K562 (cell line): ENCODE data around the gene RHOT1. TPM values are rescaled to one million over a fixed set of nuclear protein-coding genes. Genes with fewer than 3 reads are reported as not detected.

ENCODE experiments used
- ATAC-seq: fragments of 200-7000 bp; cut with Tn5 transposase; 3 replicates; pipeline ENCODE4 v1.9.1; 2020; ENCODE audit warnings: moderate library complexity
- BruUV-seq: library from RNA; stranded (reverse); fragments of 400-500 nt; replicated peaks from 2 replicates; lab custom pipeline; 2021; lab: Mats Ljungman, UMichigan
- CTCF ChIA-PET: fragments of 300-600 bp; formaldehyde crosslinking; extraction: SDS; loops from one replicate; lab custom pipeline; 2021; ENCODE audit warnings: low intra/inter-chr PET ratio; lab: Yijun Ruan, JAX
- POLR2A ChIA-PET: fragments of 300-600, 350-650 bp; sonication (Branson Sonifier 250); formaldehyde crosslinking; extraction: SDS; loops from one replicate; lab custom pipeline; 2021; ENCODE audit warnings: antibody characterized with exemption, inconsistent platforms; lab: Yijun Ruan, JAX
- DNase-seq, 4 experiments: peaks; one replicate each; pipeline versions ENCODE4 v3.0.0 to v3.0.0-alpha.2; 2011 to 2018; ENCODE audit warnings: low spot score in 3 of 4, mixed read lengths in 3 of 4; ENCODE audit errors: extremely low read depth in 1 of 4
- FAIRE-seq: peaks from 2 replicates; lab custom pipeline; 2011; peaks lifted over from hg19 to GRCh38; lab: Jason Lieb, UNC
- H2AFZ ChIP-seq: 2 replicates; pipeline ENCODE4 v1.6.0; 2011; ENCODE audit warnings: low read depth, low read length, control low read depth, inconsistent platforms
- H3K27ac ChIP-seq: fragments of 200-600 bp; 3 replicates; pipeline ENCODE4 v1.8.0; 2011; ENCODE audit warnings: low read depth, mild to moderate bottlenecking, control low read depth, inconsistent platforms, low read length, moderate library complexity, mixed read lengths; ENCODE audit errors: extremely low read depth
- H3K27me3 ChIP-seq, 2 experiments: fragments of 300-600 bp in 1 of 2; 2 replicates in 1 of 2; 3 replicates in 1 of 2; pipeline versions ENCODE4 v1.6.0 to v1.8.0; 2011; ENCODE audit warnings: inconsistent platforms in 2 of 2, low read length in 2 of 2, mild to moderate bottlenecking in 1 of 2, mixed read lengths in 1 of 2, moderate library complexity in 1 of 2; ENCODE audit not compliant: control insufficient read depth in 2 of 2, insufficient read depth in 2 of 2
- H3K36me3 ChIP-seq: fragments of 300-600 bp; 3 replicates; pipeline ENCODE4 v1.8.0; 2011; ENCODE audit warnings: mild to moderate bottlenecking, low read length, inconsistent platforms; ENCODE audit not compliant: control insufficient read depth, insufficient read depth
- H3K4me1 ChIP-seq, 2 experiments: fragments of 200-600 bp in 1 of 2; replicated peaks in 1 of 2; 2 replicates in 1 of 2; 3 replicates in 1 of 2; pipeline versions ENCODE4 v1.5.1 to v1.8.0; 2011; ENCODE audit warnings: inconsistent platforms in 2 of 2, low read length in 2 of 2, mild to moderate bottlenecking in 1 of 2, mixed read lengths in 1 of 2, moderate library complexity in 1 of 2; ENCODE audit not compliant: control insufficient read depth in 2 of 2, insufficient read depth in 2 of 2
- H3K4me2 ChIP-seq: 2 replicates; pipeline ENCODE4 v1.6.1; 2011; ENCODE audit warnings: low read length, control low read depth, inconsistent platforms, mixed read lengths; ENCODE audit not compliant: insufficient read depth
- H3K4me3 ChIP-seq: fragments of 200-600 bp; sonication (generic), shearing (Covaris generic); 2 replicates; pipeline ENCODE4 v1.5.1; 2016; ENCODE audit warnings: control low read depth, inconsistent platforms
- H3K79me2 ChIP-seq: fragments of 200-600 bp; 3 replicates; pipeline ENCODE4 v1.8.0; 2011; ENCODE audit warnings: low read length, inconsistent platforms; ENCODE audit not compliant: control insufficient read depth, insufficient read depth
- H3K9ac ChIP-seq, 2 experiments: 2 replicates each; pipeline versions ENCODE4 v1.6.0 to v1.6.1; 2011; ENCODE audit warnings: low read depth in 2 of 2, low read length in 2 of 2, control low read depth in 1 of 2, inconsistent platforms in 1 of 2, mild to moderate bottlenecking in 1 of 2, mixed read lengths in 1 of 2; ENCODE audit not compliant: insufficient read depth in 1 of 2
- H3K9me1 ChIP-seq: one replicate; pipeline ENCODE4 v1.6.0; 2011; ENCODE audit warnings: inconsistent platforms, mild to moderate bottlenecking, low read length, moderate library complexity; ENCODE audit not compliant: control insufficient read depth, insufficient read depth
- H3K9me3 ChIP-seq: replicated peaks from 2 replicates; pipeline ENCODE4 v1.5.1; 2011; ENCODE audit warnings: low read depth, low read length, inconsistent platforms; ENCODE audit not compliant: control insufficient read depth, insufficient read depth
- H4K20me1 ChIP-seq: replicated peaks from 2 replicates; pipeline ENCODE4 v1.6.1; 2011; ENCODE audit warnings: low read length, inconsistent platforms, mixed read lengths; ENCODE audit not compliant: control insufficient read depth, insufficient read depth
- CEBPG ChIP-seq, 3 experiments: fragments of 200-800 bp in 1 of 3; sonication (Bioruptor generic) in 1 of 3; sonication (generic) in 1 of 3; formaldehyde crosslinking in 1 of 3; IDR thresholded peaks in 2 of 3; conservative IDR thresholded peaks in 1 of 3; 2 replicates each; pipeline versions ENCODE4 v1.6.1 to v1.8.0; 2016 to 2022; ENCODE audit warnings: missing compliant biosample characterization in 2 of 3, missing genetic modification characterization in 2 of 3, mild to moderate bottlenecking in 1 of 3, missing genetic modification reagents in 1 of 3
- CREB3L1 ChIP-seq: fragments of 450-650 bp; IDR thresholded peaks from 2 replicates; pipeline ENCODE4 v1.6.1; 2014; ENCODE audit warnings: low read depth, mild to moderate bottlenecking, moderate library complexity, borderline replicate concordance
- ETV5 ChIP-seq: sonication (generic); formaldehyde crosslinking; IDR thresholded peaks from 2 replicates; pipeline ENCODE4 v1.4.0; 2020; ENCODE audit warnings: low read depth, mild to moderate bottlenecking, missing genetic modification reagents
- KAT8 ChIP-seq: fragments of 450-650 bp; IDR thresholded peaks from 2 replicates; pipeline ENCODE4 v1.6.1; 2016; ENCODE audit warnings: low read depth, mild to moderate bottlenecking
- SIRT6 ChIP-seq: IDR thresholded peaks from one replicate; pipeline ENCODE4 v1.6.1; 2012; ENCODE audit warnings: low read depth, mild to moderate bottlenecking, control low read depth, inconsistent platforms, low read length, moderate library complexity
- TAF9B ChIP-seq: fragments of 450-650 bp; IDR thresholded peaks from 2 replicates; pipeline ENCODE4 v1.6.1; 2018; ENCODE audit warnings: mild to moderate bottlenecking; ENCODE audit not compliant: partially characterized antibody
- ZC3H4 ChIP-seq: sonication (generic); formaldehyde crosslinking; IDR thresholded peaks from 2 replicates; pipeline ENCODE4 v1.9.0; 2021; ENCODE audit warnings: missing genetic modification reagents, borderline replicate concordance
- in situ Hi-C: fragments of 300-500 bp; cut with MboI; formaldehyde crosslinking; loops from 4 replicates; pipeline ENCODE4 v1.15.0; 2018; ENCODE audit warnings: inconsistent platforms, mixed read lengths
- intact Hi-C: fragments of 100-400 bp; cut with micrococcal nuclease; formaldehyde crosslinking; loops from 2 replicates; pipeline ENCODE4 v1.14.2; 2022
- polyA plus RNA-seq, 8 experiments: library from polyadenylated mRNA; depleted of rRNA in 4 of 8; stranded (reverse) in 5 of 8; unstranded in 3 of 8; fragments of >200 nt; fragmentation: Nextera tagmentation in 2 of 8; fragmentation: Illumina TruSeq in 1 of 8; extraction: Ambion mirVana in 2 of 8; extraction: Trizol in 1 of 8; gene quantifications; 2 replicates each; pipeline versions ENCODE4 v1.2.1 to v1.2.3, GENCODE V29; 2011 to 2014; ENCODE audit warnings: inconsistent platforms in 1 of 8, missing spikeins in 1 of 8
- total RNA-seq, 7 experiments: library from RNA; depleted of rRNA in 6 of 7; stranded (reverse); fragments of >200 nt in 6 of 7; fragmentation: Illumina TruSeq in 2 of 7; extraction: Trizol in 2 of 7; gene quantifications; 2 replicates each; pipeline versions ENCODE4 v1.2.1 to v1.2.3, GENCODE V29; 2011 to 2021; ENCODE audit warnings: low replicate concordance in 1 of 7

Gene RHOT1
- total and polyA plus RNA-seq, 9 of the 15 experiments (the other 6 are each of a cell fraction or from before 2014, with no cell fraction given): 23.0 to 101 (median 32.2) TPM

GRCh38 chr17:32191306-32191705 is 49.0 kb downstream of the RHOT1 start:
- Histone ChIP-seq H3K36me3 (peaks cover 37% of the 10 kb centered on the region), H3K27ac (no peak overlapping the region), H3K9me1 (no peaks in the 10 kb centered on the region), H3K9ac (no peak overlapping the region), H2AFZ (no peak overlapping the region), H4K20me1 (no peaks in the 10 kb centered on the region), H3K9me3 (no peaks in the 10 kb centered on the region), H3K79me2 (no peaks in the 10 kb centered on the region), H3K4me2 (no peak overlapping the region), H3K4me1 (no peaks in the 10 kb centered on the region), H3K4me3 (no peak overlapping the region), H3K27me3 (no peaks in the 10 kb centered on the region)
- BruUV-seq: no TSS peak
- ChIA-PET POLR2A (no interaction called here), CTCF (no interaction called here)
- in situ Hi-C loops: no loop called here
- FAIRE-seq (no peak), ATAC-seq (no peak), DNase-seq (no peak)
- intact Hi-C loops: no loop called here
- no peak for TF ChIP-seq TAF9B
- no peak for TF ChIP-seq KAT8
- TF ChIP-seq CREB3L1: no peak
- TF ChIP-seq ZC3H4 (CRISPR knock-in tag): no peak
- TF ChIP-seq ETV5 (CRISPR knock-in tag): no peak
- TF ChIP-seq CEBPG (CRISPR knock-in tag; IDR thresholded peaks at IDR 0.05): no peak
- no peak for TF ChIP-seq CEBPG (tag; conservative IDR thresholded peaks at IDR 0.05 in 1 of 2, IDR thresholded peaks at IDR 0.05 in 1 of 2)
- no peak for TF ChIP-seq SIRT6
